ENCODE measurements around the gene SMYD3.

DNA sequence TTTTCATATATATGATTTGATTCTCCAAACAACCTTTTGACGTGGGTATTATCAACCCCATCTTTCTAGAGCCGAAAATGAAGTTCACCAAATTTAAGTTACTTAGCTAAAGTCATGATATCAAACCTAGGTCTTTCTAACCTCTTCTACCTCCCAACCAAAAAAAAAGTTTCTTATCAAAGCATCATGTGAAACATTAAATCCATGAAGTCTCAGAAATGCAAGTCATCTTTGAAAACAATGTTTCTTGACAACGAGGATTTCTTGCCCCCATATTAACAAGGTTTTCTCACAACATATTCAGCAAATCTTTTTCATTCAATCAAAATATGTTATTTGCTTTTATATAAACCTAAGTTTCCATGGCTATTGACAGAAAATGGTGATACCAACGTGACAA lies 306.3 kb downstream of the SMYD3 start:
- no peak for TF ChIP-seq EZH2phosphoT487 (IDR thresholded peaks at IDR 0.05; ENCODE audit: borderline replicate concordance, low read length)
- TF ChIP-seq, protein P1, sequence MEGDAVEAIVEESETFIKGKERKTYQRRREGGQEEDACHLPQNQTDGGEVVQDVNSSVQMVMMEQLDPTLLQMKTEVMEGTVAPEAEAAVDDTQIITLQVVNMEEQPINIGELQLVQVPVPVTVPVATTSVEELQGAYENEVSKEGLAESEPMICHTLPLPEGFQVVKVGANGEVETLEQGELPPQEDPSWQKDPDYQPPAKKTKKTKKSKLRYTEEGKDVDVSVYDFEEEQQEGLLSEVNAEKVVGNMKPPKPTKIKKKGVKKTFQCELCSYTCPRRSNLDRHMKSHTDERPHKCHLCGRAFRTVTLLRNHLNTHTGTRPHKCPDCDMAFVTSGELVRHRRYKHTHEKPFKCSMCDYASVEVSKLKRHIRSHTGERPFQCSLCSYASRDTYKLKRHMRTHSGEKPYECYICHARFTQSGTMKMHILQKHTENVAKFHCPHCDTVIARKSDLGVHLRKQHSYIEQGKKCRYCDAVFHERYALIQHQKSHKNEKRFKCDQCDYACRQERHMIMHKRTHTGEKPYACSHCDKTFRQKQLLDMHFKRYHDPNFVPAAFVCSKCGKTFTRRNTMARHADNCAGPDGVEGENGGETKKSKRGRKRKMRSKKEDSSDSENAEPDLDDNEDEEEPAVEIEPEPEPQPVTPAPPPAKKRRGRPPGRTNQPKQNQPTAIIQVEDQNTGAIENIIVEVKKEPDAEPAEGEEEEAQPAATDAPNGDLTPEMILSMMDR (IDR thresholded peaks at IDR 0.05; ENCODE audit: low read depth, low read length, poor library complexity, severe bottlenecking) = no peak

All from DOHH2 (cell line).